Activated T-helper 1 cell treated with anti-CD3 and anti-CD28 coated beads, Interleukin-12 subunit alpha, Interleukin-12 subunit beta, Interleukin-2, Interleukin-4 antibody, amounts not matched to agents 30 ng/mL and 10 ng/mL and 1 ng/mL, durations not matched to agents 14 hours and 24 hours and 36 hours (primary cell): ENCODE data around the gene NCAPD2. TPM values are rescaled to one million over a fixed set of nuclear protein-coding genes. Genes with fewer than 3 reads are reported as not detected.
"Not testable (repeated sequence)": the region's sequence is repeated elsewhere in the genome, so short reads cannot be mapped to it uniquely, and the experiment has no call there.

Source experiments
- DNase-seq: peaks from one replicate; pipeline ENCODE4 v3.0.0; 2021; ENCODE audit warnings: low spot score
- H3K27ac Mint-ChIP-seq: one replicate; pipeline ENCODE4 v1.8.0; 2021; ENCODE audit warnings: mild to moderate bottlenecking, mixed read lengths
- H3K27me3 Mint-ChIP-seq: one replicate; pipeline ENCODE4 v1.8.0; 2022; ENCODE audit warnings: mild to moderate bottlenecking, moderate library complexity, mixed read lengths; ENCODE audit not compliant: insufficient read depth
- H3K36me3 Mint-ChIP-seq: one replicate; pipeline ENCODE4 v1.8.0; 2021; ENCODE audit warnings: low read depth, mixed read lengths
- H3K4me1 Mint-ChIP-seq: one replicate; pipeline ENCODE4 v1.8.0; 2021; ENCODE audit warnings: low read depth, mixed read lengths
- H3K4me3 Mint-ChIP-seq: one replicate; pipeline ENCODE4 v1.8.0; 2021; ENCODE audit warnings: mild to moderate bottlenecking, moderate library complexity, mixed read lengths
- H3K9me3 Mint-ChIP-seq: one replicate; pipeline ENCODE4 v1.8.0; 2021; ENCODE audit warnings: mixed read lengths
- intact Hi-C: fragments of 100-400 bp; cut with micrococcal nuclease; formaldehyde crosslinking; loops from one replicate; pipeline ENCODE4 v1.15.1; 2024
- total RNA-seq: library from RNA; stranded (reverse); gene quantifications from 2 replicates; pipeline ENCODE4 v1.2.3, GENCODE V29; 2022

Gene NCAPD2
- total RNA-seq, 1 donor from 2014 or later, result 93.4 TPM

DNA sequence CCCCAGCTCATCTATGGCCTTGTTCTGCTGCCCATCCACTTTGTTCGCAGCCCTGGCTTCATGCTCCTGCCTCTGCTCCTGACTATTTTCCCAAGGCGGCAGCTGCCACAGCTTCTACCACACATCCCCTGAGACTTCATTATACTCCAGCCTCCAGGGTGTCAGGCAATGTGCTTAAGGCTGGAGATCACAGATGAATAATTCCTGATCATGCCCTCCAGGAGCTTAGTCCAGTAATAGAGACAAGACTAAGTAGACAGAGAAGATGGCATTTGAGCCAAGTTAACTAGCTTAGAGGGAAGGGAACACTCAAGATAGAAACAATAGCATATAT, 34.9 kb upstream of the NCAPD2 start:
- H3K27ac Mint-ChIP-seq, result peak overlapping the region; percentile 74
- no peaks in the 10 kb centered on the region for H3K27me3 Mint-ChIP-seq
- intact Hi-C loops, result no loop called here
- peaks cover 72% of the 10 kb centered on the region for H3K4me1 Mint-ChIP-seq
- no peaks in the 10 kb centered on the region for H3K9me3 Mint-ChIP-seq
- no peak for DNase-seq
- peak overlapping the region; percentile 48 for H3K4me3 Mint-ChIP-seq
- H3K36me3 Mint-ChIP-seq, result peaks cover 74% of the 10 kb centered on the region

- peak overlapping the region; percentile 99 for H3K27ac Mint-ChIP-seq
- no peaks in the 10 kb centered on the region for H3K27me3 Mint-ChIP-seq
- no peaks in the 10 kb centered on the region for H3K9me3 Mint-ChIP-seq
- H3K36me3 Mint-ChIP-seq, result peaks cover 74% of the 10 kb centered on the region
- no peak for DNase-seq
- peaks cover 76% of the 10 kb centered on the region for H3K4me1 Mint-ChIP-seq
- peak overlapping the region; percentile 78 for H3K4me3 Mint-ChIP-seq
- intact Hi-C loops, result no loop called here
Observed at GRCh38 chr12:6460751-6461371, 33.0 kb upstream of the NCAPD2 start.

DNA sequence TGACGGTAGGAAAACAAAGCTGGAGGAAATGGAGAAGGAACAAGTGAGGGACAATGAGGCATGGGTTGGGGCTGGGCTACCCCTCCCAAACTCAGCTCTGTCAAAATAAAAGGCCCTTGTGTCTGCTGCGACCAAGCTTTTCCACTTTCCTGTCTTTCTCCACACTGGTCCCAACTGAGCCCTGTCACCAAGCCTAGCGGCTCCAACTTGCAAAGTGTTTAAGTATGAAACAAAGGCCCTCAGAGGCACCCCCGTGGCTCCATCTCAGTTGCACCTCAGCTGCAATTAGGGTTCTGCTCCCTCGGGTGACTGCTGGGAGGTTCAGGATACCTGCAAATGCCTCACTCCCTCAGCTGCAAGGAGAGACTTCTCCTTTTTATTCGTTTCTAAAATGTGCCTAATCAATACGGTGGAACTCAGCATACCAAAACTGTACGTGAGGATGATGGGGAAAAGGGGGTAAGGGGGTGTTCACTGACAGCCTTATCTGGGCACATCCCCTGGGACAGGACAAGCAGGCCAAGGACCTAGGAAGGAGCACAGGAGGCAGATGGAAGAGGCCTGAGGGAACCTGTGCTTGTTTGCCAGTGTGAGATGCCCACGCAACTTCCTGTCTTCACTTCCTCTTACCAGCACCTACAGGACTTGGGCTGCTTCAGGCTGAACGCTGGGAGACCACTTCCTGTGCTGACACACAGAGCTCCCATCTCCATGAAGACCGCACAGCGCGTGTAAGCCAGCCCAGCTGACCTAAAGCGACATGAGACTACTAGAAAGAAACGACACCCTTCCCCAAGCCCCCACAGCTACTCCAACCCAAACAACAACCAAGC, 32.3 kb upstream of the NCAPD2 start:
- Mint-ChIP-seq H3K27me3 (no peaks in the 10 kb centered on the region), H3K36me3 (peaks cover 73% of the 10 kb centered on the region)
- intact Hi-C loops, result loop anchor here (1.0 to 2.0 kb wide), 4 partner anchors 9 to 35 kb away; partner anchors contain the start of genes TAPBPL and VAMP1

DNA sequence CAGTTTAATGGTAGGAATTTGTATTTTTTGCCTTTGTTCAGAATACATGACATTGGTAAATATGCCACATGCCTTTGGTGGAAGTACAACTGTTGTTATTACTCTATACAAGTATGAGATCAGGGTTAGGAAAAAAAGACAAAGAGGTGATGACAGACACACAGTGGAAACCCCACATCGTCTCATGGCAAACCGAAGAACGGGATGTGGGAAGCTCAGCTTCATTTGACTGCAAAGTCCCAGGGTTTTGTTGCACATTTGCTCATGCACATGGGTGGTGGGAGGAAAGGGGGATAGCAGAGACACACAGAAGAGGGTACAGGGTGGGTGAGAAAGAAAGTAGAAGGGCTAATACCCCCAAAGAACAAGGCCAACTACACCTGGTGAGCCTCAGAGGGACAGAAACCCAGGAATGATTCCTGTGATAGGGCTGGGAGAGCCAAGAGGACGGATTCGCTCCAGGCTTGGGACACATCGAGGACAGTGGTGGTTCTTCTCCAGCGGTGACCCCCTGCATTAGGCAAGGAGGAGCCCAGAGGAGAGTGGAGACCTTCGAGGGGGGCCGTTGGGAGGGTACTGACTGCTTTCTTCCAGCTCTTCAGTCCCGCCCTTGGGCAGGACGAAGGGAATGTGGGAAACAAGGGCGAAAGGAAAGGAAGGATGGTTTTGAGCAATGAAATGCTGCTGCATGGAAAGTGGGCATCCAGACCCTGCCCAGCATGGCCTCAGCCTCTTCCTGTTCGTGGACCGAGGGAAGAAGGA, 31.5 kb upstream of the NCAPD2 start:
- Mint-ChIP-seq H3K4me3 (peak overlapping the region; percentile 78), H3K36me3 (peaks cover 75% of the 10 kb centered on the region), H3K4me1 (peaks cover 84% of the 10 kb centered on the region), H3K27ac (peak overlapping the region; percentile 99), H3K27me3 (no peaks in the 10 kb centered on the region), H3K9me3 (no peaks in the 10 kb centered on the region)
- intact Hi-C loops, result loop anchor here (1.0 to 2.0 kb wide), 4 partner anchors 8 to 36 kb away; partner anchors contain the start of genes TAPBPL and VAMP1
- peak; percentile 56 for DNase-seq

More for the DNA sequence above, 32.3 kb upstream of the NCAPD2 start:
- DNase-seq, result peak; percentile 82
- no peaks in the 10 kb centered on the region for H3K9me3 Mint-ChIP-seq
- H3K4me1 Mint-ChIP-seq, result peaks cover 83% of the 10 kb centered on the region
- peak overlapping the region; percentile 78 for H3K4me3 Mint-ChIP-seq
- peak overlapping the region; percentile 99 for H3K27ac Mint-ChIP-seq

- Mint-ChIP-seq H3K27me3 (no peaks in the 10 kb centered on the region), H3K9me3 (no peaks in the 10 kb centered on the region)
- no peak for DNase-seq
Observed at GRCh38 chr12:6463216-6463615, 30.7 kb upstream of the NCAPD2 start.

GRCh38 chr12:6463858-6464257, 30.0 kb upstream of the NCAPD2 start:
- no peak for DNase-seq
- Mint-ChIP-seq H3K27me3 (no peaks in the 10 kb centered on the region), H3K27ac (peak overlapping the region; percentile 99), H3K9me3 (no peaks in the 10 kb centered on the region), H3K4me1 (peaks cover 87% of the 10 kb centered on the region), H3K4me3 (peak overlapping the region; percentile 78), H3K36me3 (peaks cover 79% of the 10 kb centered on the region)
- intact Hi-C loops, result loop anchor here (2.0 kb wide), 1 partner anchor 37 kb away; no protein-coding TSS in a partner anchor

More at GRCh38 chr12:6463216-6463615, 30.7 kb upstream of the NCAPD2 start:
- Mint-ChIP-seq H3K4me1 (peaks cover 87% of the 10 kb centered on the region), H3K4me3 (peak overlapping the region; percentile 78), H3K27ac (peak overlapping the region; percentile 99), H3K36me3 (peaks cover 79% of the 10 kb centered on the region)
- intact Hi-C loops, result loop anchor here (2.0 kb wide), 1 partner anchor 36 kb away; no protein-coding TSS in a partner anchor

DNA sequence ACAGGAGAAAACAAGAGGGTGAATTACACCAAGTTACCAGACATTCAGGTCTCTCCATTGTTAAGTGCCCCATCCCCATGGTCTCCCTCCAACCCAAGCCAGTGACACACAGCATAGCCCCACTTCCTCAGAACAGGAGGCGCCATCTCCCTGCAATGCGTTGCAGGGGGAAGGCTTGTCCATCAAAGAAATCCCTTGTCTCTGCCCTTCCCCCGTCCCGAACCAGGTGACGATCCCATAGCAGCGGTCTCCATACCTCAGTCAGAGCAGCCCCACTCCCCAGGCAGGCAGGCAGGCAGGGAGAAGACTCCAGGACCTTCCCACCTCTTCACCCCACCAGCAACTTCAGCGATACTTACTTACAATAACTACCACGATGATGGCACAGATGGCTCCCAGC, 29.4 kb upstream of the NCAPD2 start:
- Mint-ChIP-seq H3K4me3 (peak overlapping the region; percentile 49), H3K4me1 (peaks cover 88% of the 10 kb centered on the region), H3K9me3 (no peaks in the 10 kb centered on the region), H3K27ac (peak overlapping the region; percentile 99), H3K27me3 (no peaks in the 10 kb centered on the region), H3K36me3 (peaks cover 80% of the 10 kb centered on the region)
- intact Hi-C loops, result no loop called here
- DNase-seq, result no peak

- Mint-ChIP-seq H3K27me3 (no peaks in the 10 kb centered on the region), H3K9me3 (no peaks in the 10 kb centered on the region), H3K4me1 (peaks cover 88% of the 10 kb centered on the region), H3K27ac (peak overlapping the region; percentile 81), H3K36me3 (peaks cover 81% of the 10 kb centered on the region), H3K4me3 (peak overlapping the region; percentile 38)
- intact Hi-C loops, result loop anchor here (1.0 to 5.0 kb wide), 3 partner anchors 42 to 143 kb away; no protein-coding TSS in a partner anchor
- DNase-seq, result no peak
Observed at GRCh38 chr12:6465467-6466183, 28.3 kb upstream of the NCAPD2 start.

GRCh38 chr12:6466184-6466573, 27.7 kb upstream of the NCAPD2 start:
- peaks cover 86% of the 10 kb centered on the region for H3K4me1 Mint-ChIP-seq
- no peaks in the 10 kb centered on the region for H3K27me3 Mint-ChIP-seq
- H3K27ac Mint-ChIP-seq, result peak overlapping the region; percentile 81
- H3K9me3 Mint-ChIP-seq, result no peaks in the 10 kb centered on the region
- intact Hi-C loops, result loop anchor here (5.0 kb wide), 1 partner anchor 144 kb away; no protein-coding TSS in a partner anchor
- H3K4me3 Mint-ChIP-seq, result no peak overlapping the region
- peaks cover 75% of the 10 kb centered on the region for H3K36me3 Mint-ChIP-seq
- DNase-seq, result no peak

- not testable (repeated sequence) for DNase-seq, H3K27me3 Mint-ChIP-seq, H3K9me3 Mint-ChIP-seq
- peak overlapping the region; percentile 93 for H3K4me3 Mint-ChIP-seq
- peaks cover 86% of the 10 kb centered on the region for H3K4me1 Mint-ChIP-seq
- H3K36me3 Mint-ChIP-seq, result peaks cover 70% of the 10 kb centered on the region
- intact Hi-C loops, result loop anchor here (5.0 kb wide), 1 partner anchor 144 kb away; no protein-coding TSS in a partner anchor
- peak overlapping the region; percentile 81 for H3K27ac Mint-ChIP-seq
Observed at GRCh38 chr12:6466751-6467150, 27.2 kb upstream of the NCAPD2 start.

DNA sequence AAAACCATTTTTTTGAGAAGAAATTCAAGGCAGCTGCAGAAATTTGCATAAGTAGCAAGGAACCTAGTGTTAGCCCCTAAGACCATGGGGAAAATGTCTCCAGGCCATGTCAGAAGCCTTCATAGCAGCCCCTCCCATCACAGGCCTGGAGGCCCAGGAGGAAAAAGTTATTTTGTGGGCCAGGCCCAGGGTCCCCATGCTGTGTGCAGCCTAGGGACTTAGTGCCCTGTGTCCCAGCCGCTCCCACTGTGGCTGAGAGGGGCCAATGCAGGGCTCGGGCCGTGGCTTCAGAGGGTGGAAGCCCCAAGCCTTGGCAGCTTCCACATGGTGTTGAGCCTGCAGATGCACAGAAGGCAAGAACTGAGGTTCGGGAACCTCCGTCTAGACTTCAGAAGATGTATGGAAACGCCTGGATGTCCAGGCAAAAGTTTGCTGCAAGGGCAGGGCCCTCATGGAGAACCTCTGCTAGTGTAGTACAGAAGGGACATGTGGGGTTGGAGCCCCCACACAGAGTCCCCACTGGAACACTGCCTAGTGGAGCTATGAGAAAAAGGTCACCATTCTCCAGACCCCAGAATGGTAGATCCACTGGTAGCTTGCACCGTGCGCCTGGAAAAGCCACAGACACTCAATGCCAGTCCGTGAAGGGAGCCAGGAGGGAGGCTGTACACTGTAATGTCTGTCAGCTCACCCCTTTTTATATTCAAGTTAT, 26.2 kb upstream of the NCAPD2 start:
- H3K9me3 Mint-ChIP-seq, DNase-seq, H3K27me3 Mint-ChIP-seq: not testable (repeated sequence)
- Mint-ChIP-seq H3K4me1 (peaks cover 83% of the 10 kb centered on the region), H3K4me3 (peak overlapping the region; percentile 93), H3K36me3 (peaks cover 61% of the 10 kb centered on the region), H3K27ac (peak overlapping the region; percentile 81)
- intact Hi-C loops, result loop anchor here (5.0 kb wide), 1 partner anchor 145 kb away; no protein-coding TSS in a partner anchor
